HepG2 (cell line): Measurements from ENCODE around the gene NBEAL2. TPM values are rescaled to one million over a fixed set of nuclear protein-coding genes. Genes with fewer than 3 reads are reported as not detected.

Source experiments
- ATAC-seq: fragments of 200-7000 bp; cut with Tn5 transposase; 3 replicates; pipeline ENCODE4 v1.9.1; 2020; ENCODE audit warnings: mild to moderate bottlenecking, moderate library complexity
- BruUV-seq: library from RNA; stranded (reverse); fragments of 400-500 nt; replicated peaks from 2 replicates; lab custom pipeline; 2021; lab: Mats Ljungman, UMichigan
- CTCF ChIA-PET: fragments of 300-600 bp; formaldehyde crosslinking; extraction: SDS; loops from one replicate; lab custom pipeline; 2021; ENCODE audit warnings: low total read pairs, inconsistent platforms, low intra/inter-chr PET ratio; lab: Yijun Ruan, JAX
- POLR2A ChIA-PET: fragments of 350-600 bp; sonication (Branson Sonifier 250); formaldehyde crosslinking; loops from one replicate; lab custom pipeline; 2020; ENCODE audit warnings: antibody characterized with exemption, inconsistent platforms; lab: Yijun Ruan, JAX
- DNase-seq: peaks from one replicate; pipeline ENCODE4 v3.0.0-alpha.2; 2015; ENCODE audit warnings: low spot score
- FAIRE-seq: peaks from 3 replicates; lab custom pipeline; 2011; peaks lifted over from hg19 to GRCh38; lab: Jason Lieb, UNC
- H2AFZ ChIP-seq: one replicate; pipeline ENCODE4 v1.6.1; 2011; ENCODE audit warnings: low read length, inconsistent platforms
- H3K27ac ChIP-seq: fragments of 300-600 bp; 3 replicates; pipeline ENCODE4 v1.8.0; 2011; ENCODE audit warnings: mixed run types, mild to moderate bottlenecking, mixed read lengths, low read length, inconsistent platforms; ENCODE audit not compliant: insufficient read depth; ENCODE audit errors: extremely low read length
- H3K27me3 ChIP-seq, 2 experiments: fragments of 200-600 bp in 1 of 2; 2 replicates in 1 of 2; 3 replicates in 1 of 2; pipeline versions ENCODE4 v1.6.0 to v1.8.0; 2011; ENCODE audit warnings: low read length in 2 of 2, mild to moderate bottlenecking in 2 of 2, moderate library complexity in 2 of 2, inconsistent platforms in 1 of 2; ENCODE audit not compliant: insufficient read depth in 2 of 2, control insufficient read depth in 1 of 2
- H3K36me3 ChIP-seq, 2 experiments: fragments of 200-600 bp in 1 of 2; replicated peaks in 1 of 2; 2 replicates in 1 of 2; 3 replicates in 1 of 2; pipeline versions ENCODE4 v1.5.1 to v1.8.0; 2011; ENCODE audit warnings: low read length in 2 of 2, inconsistent platforms in 1 of 2; ENCODE audit not compliant: insufficient read depth in 2 of 2, control insufficient read depth in 1 of 2
- H3K4me1 ChIP-seq: 2 replicates; pipeline ENCODE4 v1.5.1; 2012; ENCODE audit warnings: low read length, inconsistent platforms; ENCODE audit not compliant: insufficient read depth
- H3K4me2 ChIP-seq: 2 replicates; pipeline ENCODE4 v1.6.0; 2011; ENCODE audit warnings: low read depth, low read length, inconsistent platforms
- H3K4me3 ChIP-seq, 3 experiments: fragments of 200-600 bp in 1 of 3; sonication (generic), shearing (Covaris generic) in 1 of 3; replicated peaks in 1 of 3; 2 replicates each; pipeline ENCODE4 v1.5.1; 2011 to 2016; ENCODE audit warnings: low read length in 3 of 3, inconsistent platforms in 2 of 3, low read depth in 2 of 3, mild to moderate bottlenecking in 2 of 3, control low read depth in 1 of 3, mixed read lengths in 1 of 3; ENCODE audit not compliant: insufficient read depth in 1 of 3
- H3K79me2 ChIP-seq: one replicate; pipeline ENCODE4 v1.6.1; 2011; ENCODE audit warnings: low read length, inconsistent platforms; ENCODE audit not compliant: insufficient read depth
- H3K9ac ChIP-seq: 2 replicates; pipeline ENCODE4 v1.6.0; 2011; ENCODE audit warnings: mild to moderate bottlenecking, low read depth, low read length, inconsistent platforms; ENCODE audit not compliant: insufficient read depth
- H3K9me3 ChIP-seq: 2 replicates; pipeline ENCODE4 v1.5.1; 2012; ENCODE audit warnings: mild to moderate bottlenecking, low read length
- H4K20me1 ChIP-seq: 2 replicates; pipeline ENCODE4 v1.6.0; 2011; ENCODE audit warnings: inconsistent platforms, mild to moderate bottlenecking, low read length, moderate library complexity; ENCODE audit not compliant: insufficient read depth
- BRCA1 ChIP-seq: sonication (generic); formaldehyde crosslinking; IDR thresholded peaks from 2 replicates; pipeline ENCODE4 v1.4.0; 2020; ENCODE audit warnings: missing genetic modification reagents
- ETV5 ChIP-seq: IDR thresholded peaks from 2 replicates; pipeline ENCODE4 v1.6.1; 2018; ENCODE audit warnings: missing biosample characterization, missing genetic modification reagents, inconsistent platforms, borderline replicate concordance
- FOSL1 ChIP-seq: sonication (generic); formaldehyde crosslinking; IDR thresholded peaks from 2 replicates; pipeline ENCODE4 v1.9.0; 2021; ENCODE audit warnings: missing genetic modification reagents, borderline replicate concordance
- FOXC1 ChIP-seq: sonication (generic); formaldehyde crosslinking; IDR thresholded peaks from 2 replicates; pipeline ENCODE4 v1.8.0; 2022; ENCODE audit warnings: mild to moderate bottlenecking, missing genetic modification reagents, borderline replicate concordance
- FOXP1 ChIP-seq, 2 experiments: fragments of 450-650 bp in 1 of 2; IDR thresholded peaks; 2 replicates each; pipeline ENCODE4 v1.6.1; 2017 to 2018; ENCODE audit warnings: antibody characterized with exemption in 1 of 2
- RFX5 ChIP-seq: IDR thresholded peaks from 2 replicates; pipeline ENCODE4 v1.6.1; 2011; ENCODE audit warnings: low read depth, low read length, improper control_type of control experiment
- RXRB ChIP-seq: IDR thresholded peaks from 2 replicates; pipeline ENCODE4 v1.6.1; 2016; ENCODE audit warnings: borderline replicate concordance, missing genetic modification reagents, missing compliant biosample characterization
- TEAD2 ChIP-seq: sonication (generic); formaldehyde crosslinking; IDR thresholded peaks from 2 replicates; pipeline ENCODE4 v1.9.0; 2021; ENCODE audit warnings: missing genetic modification reagents
- TGIF2 ChIP-seq: IDR thresholded peaks from 2 replicates; pipeline ENCODE4 v1.6.1; 2016; ENCODE audit warnings: control low read depth, missing compliant biosample characterization
- ZNF260 ChIP-seq: sonication (generic); formaldehyde crosslinking; IDR thresholded peaks from 2 replicates; pipeline ENCODE4 v1.4.0; 2020; ENCODE audit warnings: missing genetic modification reagents, low read depth, mild to moderate bottlenecking, borderline replicate concordance
- ZNF567 ChIP-seq: sonication (generic); formaldehyde crosslinking; IDR thresholded peaks from 2 replicates; pipeline ENCODE4 v1.8.1; 2023; ENCODE audit warnings: mild to moderate bottlenecking, missing genetic modification reagents, borderline replicate concordance
- ZNF777 ChIP-seq: sonication (generic); formaldehyde crosslinking; IDR thresholded peaks from 2 replicates; pipeline ENCODE4 v1.4.0; 2020; ENCODE audit warnings: missing genetic modification reagents
- WGBS: methylation state at CpG from one replicate; pipeline ENCODE4 v1.1.6; 2017; ENCODE audit warnings: low lambda C conversion rate; 5-methylcytosine and 5-hydroxymethylcytosine counted together
- in situ Hi-C: cut with HindIII; loops from 2 replicates; pipeline ENCODE4 v1.10.0; 2017; ENCODE audit warnings: low pct_unique_long_range_greater_than_20kb; ENCODE audit not compliant: extremely low pct_ligation_motif_present
- intact Hi-C: fragments of 100-400 bp; cut with micrococcal nuclease; formaldehyde crosslinking; loops from one replicate; pipeline ENCODE4 v1.10.0; 2022; ENCODE audit not compliant: unreplicated experiment
- polyA plus RNA-seq, 8 experiments: library from polyadenylated mRNA; depleted of rRNA in 3 of 8; stranded (reverse) in 7 of 8; unstranded in 1 of 8; fragments of >200 nt; fragmentation: Illumina TruSeq in 4 of 8; extraction: Trizol in 4 of 8; gene quantifications; 2 replicates each; pipeline versions ENCODE4 v1.2.1 to v1.2.3, GENCODE V29; 2011 to 2016; ENCODE audit warnings: low read depth in 4 of 8, missing spikeins in 1 of 8, mixed read lengths in 1 of 8; ENCODE audit not compliant: insufficient read depth in 1 of 8
- total RNA-seq, 5 experiments: library from RNA; depleted of rRNA; stranded (reverse); fragments of >200 nt; fragmentation: Illumina TruSeq; extraction: Trizol; gene quantifications; 2 replicates each; pipeline ENCODE4 v1.2.3, GENCODE V29; 2016; ENCODE audit warnings: low read depth in 1 of 5
- TF ChIP-seq, protein P1 (sequence below): sonication (generic); formaldehyde crosslinking; IDR thresholded peaks from 2 replicates; pipeline ENCODE4 v1.5.1; 2020; ENCODE audit warnings: missing genetic modification reagents, mild to moderate bottlenecking, borderline replicate concordance

The NBEAL2 gene
- total and polyA plus RNA-seq, 2 of the 13 experiments (the other 11 are each of a cell fraction or from before 2014, with no cell fraction given), result 9.7 to 12.4 TPM

DNA sequence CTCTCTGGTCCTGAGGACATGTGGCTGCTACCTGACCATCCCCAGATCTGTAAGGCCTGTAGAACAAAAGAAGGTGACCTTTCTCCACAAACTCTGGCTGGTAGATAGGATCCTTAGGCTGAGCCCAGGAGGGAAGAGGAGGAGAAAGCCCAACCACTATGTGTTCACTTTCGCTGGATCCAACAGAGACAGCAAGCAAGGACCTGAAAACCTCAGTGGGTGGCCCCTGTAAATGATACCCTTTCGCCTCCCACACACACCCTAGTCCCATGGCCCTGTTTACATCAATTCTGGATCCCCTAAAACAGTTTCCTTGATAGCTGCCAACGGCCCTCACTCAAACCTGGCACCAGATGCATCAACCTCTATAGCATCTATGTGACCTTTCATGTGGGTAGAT is 25.3 kb upstream of the NBEAL2 start (continued):
- no peak for TF ChIP-seq FOSL1 (CRISPR knock-in tag)
- no peak for TF ChIP-seq RXRB (CRISPR knock-in tag)
- no peak for TF ChIP-seq TGIF2 (CRISPR knock-in tag)
- no peak for TF ChIP-seq RFX5
- no peak for TF ChIP-seq FOXC1 (CRISPR knock-in tag)

DNA sequence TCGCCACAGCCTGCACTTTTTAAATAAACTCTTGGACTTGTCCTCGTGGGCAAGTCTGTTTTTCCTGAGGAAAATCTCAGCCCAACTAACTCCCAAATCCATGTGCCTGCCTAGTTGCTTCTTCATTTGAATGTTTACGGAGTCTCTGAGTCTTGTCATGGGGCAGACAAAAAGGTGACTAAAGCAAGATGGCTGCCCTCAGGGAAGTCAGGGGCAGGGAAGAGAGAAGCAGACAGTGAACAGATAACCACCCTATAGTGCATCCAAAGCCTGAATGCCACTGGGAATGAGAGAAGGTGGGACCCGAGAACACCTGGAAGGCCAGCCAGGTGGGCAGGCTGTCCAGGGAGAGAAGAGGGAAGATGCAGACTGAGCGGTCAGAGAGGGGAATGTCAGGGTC is 24.3 kb upstream of the NBEAL2 start:
- H4K20me1 ChIP-seq, result peaks cover 64% of the 10 kb centered on the region
- ATAC-seq (no peak), FAIRE-seq (no peak), DNase-seq (no peak)
- ChIA-PET POLR2A (no interaction called here), CTCF (no interaction called here)
- peaks cover 93% of the 10 kb centered on the region for H3K79me2 ChIP-seq
- no peak overlapping the region for H2AFZ ChIP-seq
- no peaks in the 10 kb centered on the region for H3K27me3 ChIP-seq
- no peaks in the 10 kb centered on the region for H3K9me3 ChIP-seq
- H3K36me3 ChIP-seq, result peaks cover 3% of the 10 kb centered on the region in 2 experiments; a peak in 2 of 5 replicates
- intact Hi-C loops (no loop called here), in situ Hi-C loops (no loop called here)
- H3K27ac ChIP-seq, result no peak overlapping the region
- WGBS, result 91% methylated on average over 5 of the region's 5 CpGs
- TF ChIP-seq ZNF777 (CRISPR knock-in tag) (no peak), ETV5 (no peak), ZNF567 (no peak), FOXP1 (IDR thresholded peaks at IDR 0.05) (no peak), FOXP1 (CRISPR knock-in tag; IDR thresholded peaks at IDR 0.05) (no peak), BRCA1 (CRISPR knock-in tag) (no peak), ZNF260 (CRISPR knock-in tag) (no peak), TEAD2 (CRISPR knock-in tag) (no peak)
- TF ChIP-seq, protein P1, sequence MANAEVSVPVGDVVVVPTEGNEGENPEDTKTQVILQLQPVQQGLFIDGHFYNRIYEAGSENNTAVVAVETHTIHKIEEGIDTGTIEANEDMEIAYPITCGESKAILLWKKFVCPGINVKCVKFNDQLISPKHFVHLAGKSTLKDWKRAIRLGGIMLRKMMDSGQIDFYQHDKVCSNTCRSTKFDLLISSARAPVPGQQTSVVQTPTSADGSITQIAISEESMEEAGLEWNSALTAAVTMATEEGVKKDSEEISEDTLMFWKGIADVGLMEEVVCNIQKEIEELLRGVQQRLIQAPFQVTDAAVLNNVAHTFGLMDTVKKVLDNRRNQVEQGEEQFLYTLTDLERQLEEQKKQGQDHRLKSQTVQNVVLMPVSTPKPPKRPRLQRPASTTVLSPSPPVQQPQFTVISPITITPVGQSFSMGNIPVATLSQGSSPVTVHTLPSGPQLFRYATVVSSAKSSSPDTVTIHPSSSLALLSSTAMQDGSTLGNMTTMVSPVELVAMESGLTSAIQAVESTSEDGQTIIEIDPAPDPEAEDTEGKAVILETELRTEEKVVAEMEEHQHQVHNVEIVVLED (CRISPR knock-in tag), result no peak
- no peak overlapping the region for H3K9ac ChIP-seq
- no TSS peak for BruUV-seq
- H3K4me3 ChIP-seq, result no peak overlapping the region
- peaks cover 81% of the 10 kb centered on the region for H3K4me1 ChIP-seq
- no peak overlapping the region for H3K4me2 ChIP-seq
